Panc1 (cell line): ENCODE data around the gene SLC7A11. TPM values are rescaled to one million over a fixed set of nuclear protein-coding genes. Genes with fewer than 3 reads are reported as not detected.

ENCODE experiments used
- ATAC-seq: fragments of 200-7000 bp; cut with Tn5 transposase; 2 replicates; pipeline ENCODE4 v1.9.1; 2020; ENCODE audit warnings: mild to moderate bottlenecking, moderate library complexity
- BruUV-seq: library from RNA; stranded (reverse); fragments of 400-500 nt; replicated peaks from 2 replicates; lab custom pipeline; 2021; lab: Mats Ljungman, UMichigan
- CTCF ChIA-PET: fragments of 300-600 bp; sonication (Branson Sonifier 250); formaldehyde crosslinking; loops from one replicate; lab custom pipeline; 2022; ENCODE audit warnings: antibody characterized with exemption; lab: Charles Lee
- POLR2A ChIA-PET: fragments of 300-600 bp; sonication (Branson Sonifier 250); formaldehyde crosslinking; loops from one replicate; lab custom pipeline; 2022; ENCODE audit warnings: antibody characterized with exemption; lab: Charles Lee
- DNase-seq: peaks from one replicate; pipeline ENCODE4 v3.0.0-alpha.2; 2010; ENCODE audit warnings: low read depth, low spot score
- H3K27ac ChIP-seq: 2 replicates; pipeline ENCODE4 v1.5.1; 2011; ENCODE audit warnings: mild to moderate bottlenecking, low read length, inconsistent platforms
- H3K27me3 ChIP-seq: fragments of 200-500 bp; sonication (Bioruptor generic); 2 replicates; pipeline ENCODE4 v1.6.0; 2014; ENCODE audit warnings: low read length, inconsistent platforms; ENCODE audit not compliant: control insufficient read depth, insufficient read depth
- H3K36me3 ChIP-seq: fragments of 200-500 bp; sonication (Bioruptor generic); 2 replicates; pipeline ENCODE4 v1.5.1; 2014; ENCODE audit warnings: inconsistent platforms, mild to moderate bottlenecking, low read length, moderate library complexity; ENCODE audit not compliant: control insufficient read depth, insufficient read depth
- H3K4me1 ChIP-seq: 2 replicates; pipeline ENCODE4 v1.5.1; 2011; ENCODE audit warnings: inconsistent platforms, mild to moderate bottlenecking, low read length, moderate library complexity; ENCODE audit not compliant: control insufficient read depth, insufficient read depth
- H3K4me3 ChIP-seq, 2 experiments: 2 replicates each; pipeline ENCODE4 v1.5.1; 2011 to 2012; ENCODE audit warnings: low read depth in 2 of 2, low read length in 2 of 2, mild to moderate bottlenecking in 2 of 2, inconsistent platforms in 1 of 2, moderate library complexity in 1 of 2
- H3K9me3 ChIP-seq: fragments of 200-500 bp; sonication (Bioruptor generic); 2 replicates; pipeline ENCODE4 v1.5.1; 2014; ENCODE audit warnings: low read depth, mild to moderate bottlenecking, inconsistent platforms, low read length, moderate library complexity; ENCODE audit not compliant: control insufficient read depth, insufficient read depth
- CTCF ChIP-seq: fragments of 450-650 bp; IDR thresholded peaks from 2 replicates; pipeline ENCODE4 v1.5.1; 2017; ENCODE audit warnings: mild to moderate bottlenecking
- POLR2AphosphoS5 ChIP-seq: IDR thresholded peaks from 2 replicates; pipeline ENCODE4 v1.6.1; 2012; ENCODE audit warnings: mild to moderate bottlenecking, low read depth, low read length, moderate library complexity
- REST ChIP-seq, 2 experiments: IDR thresholded peaks; 2 replicates each; pipeline ENCODE4 v1.6.1; 2011 to 2012; ENCODE audit warnings: low read depth in 2 of 2, control low read depth in 1 of 2, low read length in 1 of 2, mild to moderate bottlenecking in 1 of 2, moderate library complexity in 1 of 2; ENCODE audit not compliant: insufficient read depth in 1 of 2
- SIN3A ChIP-seq: IDR thresholded peaks from 2 replicates; pipeline ENCODE4 v1.6.1; 2012; ENCODE audit warnings: low read depth, mild to moderate bottlenecking, low read length, moderate library complexity, borderline replicate concordance; ENCODE audit not compliant: insufficient read depth
- TCF7L2 ChIP-seq: IDR thresholded peaks from 2 replicates; pipeline ENCODE4 v1.6.1; 2011; ENCODE audit warnings: mild to moderate bottlenecking, low read depth, low read length, inconsistent platforms
- in situ Hi-C: cut with HindIII; loops from 2 replicates; pipeline ENCODE4 v1.10.0; 2016; ENCODE audit warnings: low sequenced_read_pairs, low pct_unique_long_range_greater_than_20kb
- intact Hi-C: fragments of 100-400 bp; cut with micrococcal nuclease; formaldehyde crosslinking; loops from one replicate; pipeline ENCODE4 v1.10.0; 2022; ENCODE audit not compliant: unreplicated experiment
- total RNA-seq: library from RNA; stranded (reverse); gene quantifications from one replicate; pipeline ENCODE4 v1.2.1, GENCODE V29; 2021; ENCODE audit not compliant: unreplicated experiment

The SLC7A11 gene
- total RNA-seq, 1 experiment from 2014 or later, result 6.4 TPM

GRCh38 chr4:138263247-138263816 lies 21.2 kb upstream of the SLC7A11 start:
- ChIA-PET POLR2A (no interaction called here), CTCF (no interaction called here)
- ATAC-seq (no peak), DNase-seq (no peak)
- H3K4me1 ChIP-seq, result no peaks in the 10 kb centered on the region
- TF ChIP-seq REST (IDR thresholded peaks at IDR 0.05; ENCODE audit: insufficient read depth in 1 of 2, low read depth in 2 of 2, low read length in 1 of 2) (no peak), SIN3A (no peak), CTCF (no peak), TCF7L2 (no peak), POLR2AphosphoS5 (no peak)
- no peak overlapping the region for H3K4me3 ChIP-seq
- intact Hi-C loops, result no loop called here
- BruUV-seq, result no TSS peak
- H3K9me3 ChIP-seq, result no peaks in the 10 kb centered on the region
- in situ Hi-C loops, result no loop called here
- no peak overlapping the region for H3K27ac ChIP-seq
- no peaks in the 10 kb centered on the region for H3K27me3 ChIP-seq
- H3K36me3 ChIP-seq, result no peaks in the 10 kb centered on the region

- TF ChIP-seq TCF7L2 (no peak), CTCF (no peak), POLR2AphosphoS5 (no peak), SIN3A (no peak), REST (IDR thresholded peaks at IDR 0.05; ENCODE audit: insufficient read depth in 1 of 2, low read depth in 2 of 2, low read length in 1 of 2) (no peak)
- no peaks in the 10 kb centered on the region for H3K4me1 ChIP-seq
- DNase-seq (no peak), ATAC-seq (no peak)
- intact Hi-C loops (no loop called here), in situ Hi-C loops (no loop called here)
- no peak overlapping the region for H3K27ac ChIP-seq
- H3K9me3 ChIP-seq, result no peaks in the 10 kb centered on the region
- no peak overlapping the region for H3K4me3 ChIP-seq
- CTCF ChIA-PET, result no interaction called here
- no TSS peak for BruUV-seq
- no peaks in the 10 kb centered on the region for H3K36me3 ChIP-seq
- POLR2A ChIA-PET, result interaction anchor here (0.5 kb wide), 1 partner anchor 15 kb away, joined by 4 read pairs; no protein-coding TSS in a partner anchor
- H3K27me3 ChIP-seq, result no peaks in the 10 kb centered on the region
Observed at GRCh38 chr4:138262469-138262868, 20.3 kb upstream of the SLC7A11 start.
